Suprapubic skin (tissue), 4 donors: ENCODE results near the gene SOWAHA. TPM values are rescaled to one million over a fixed set of nuclear protein-coding genes. Genes with fewer than 3 reads are reported as not detected.
A peak's percentile ranks its signal among the peaks of the same experiment; 100 is the strongest.

ENCODE experiments used
- DNase-seq, 2 donors: peaks; one replicate each; pipeline ENCODE4 v3.0.0-alpha.2; 2019; ENCODE audit warnings: low spot score in 2 of 2
- H3K27ac ChIP-seq: fragments of 200-600 bp; sonication (generic); one replicate; pipeline ENCODE4 v1.5.1; 2019
- H3K27me3 ChIP-seq: fragments of 200-600 bp; sonication (generic); one replicate; pipeline ENCODE4 v1.5.1; 2019
- H3K36me3 ChIP-seq: fragments of 200-600 bp; sonication (generic); one replicate; pipeline ENCODE4 v1.5.1; 2019
- H3K4me1 ChIP-seq: fragments of 200-600 bp; sonication (generic); one replicate; pipeline ENCODE4 v1.5.1; 2019
- H3K4me3 ChIP-seq: fragments of 200-600 bp; sonication (generic); one replicate; pipeline ENCODE4 v1.5.1; 2019; ENCODE audit warnings: mild to moderate bottlenecking
- H3K9me3 ChIP-seq: fragments of 200-600 bp; sonication (generic); one replicate; pipeline ENCODE4 v1.5.1; 2019
- EP300 ChIP-seq: sonication (generic); formaldehyde crosslinking; IDR thresholded peaks from one replicate; pipeline ENCODE4 v1.6.1; 2017; ENCODE audit warnings: antibody characterized with exemption
- POLR2A ChIP-seq, 2 donors: fragments of 450-650 bp; IDR thresholded peaks; one replicate each; pipeline ENCODE4 v1.6.1; 2017; ENCODE audit warnings: antibody characterized with exemption in 2 of 2, mild to moderate bottlenecking in 2 of 2, moderate library complexity in 2 of 2
- POLR2AphosphoS5 ChIP-seq, 3 donors: sonication (generic); formaldehyde crosslinking; IDR thresholded peaks; one replicate each; pipeline ENCODE4 v1.6.1; 2017; ENCODE audit warnings: antibody characterized with exemption in 3 of 3
- WGBS: methylation state at CpG from one replicate; pipeline ENCODE4 v1.1.5; 2018; 5-methylcytosine and 5-hydroxymethylcytosine counted together
- total RNA-seq, 4 donors: library from RNA; depleted of rRNA; stranded (reverse); fragments of >200 nt; gene quantifications; one replicate each; pipeline ENCODE4 v1.1.0, GENCODE V29; 2016
- TF ChIP-seq, protein P1 (sequence below), 2 donors: fragments of 200-600 bp in 1 of 2; fragments of 450-650 bp in 1 of 2; sonication (generic) in 1 of 2; IDR thresholded peaks; one replicate each; pipeline ENCODE4 v1.5.1; 2016 to 2019; ENCODE audit warnings: antibody characterized with exemption in 2 of 2, mild to moderate bottlenecking in 1 of 2, moderate library complexity in 1 of 2

Gene SOWAHA
- total RNA-seq, 4 donors from 2014 or later = 0.23 to 0.93 (median 0.48) TPM; not detected in 1

DNA sequence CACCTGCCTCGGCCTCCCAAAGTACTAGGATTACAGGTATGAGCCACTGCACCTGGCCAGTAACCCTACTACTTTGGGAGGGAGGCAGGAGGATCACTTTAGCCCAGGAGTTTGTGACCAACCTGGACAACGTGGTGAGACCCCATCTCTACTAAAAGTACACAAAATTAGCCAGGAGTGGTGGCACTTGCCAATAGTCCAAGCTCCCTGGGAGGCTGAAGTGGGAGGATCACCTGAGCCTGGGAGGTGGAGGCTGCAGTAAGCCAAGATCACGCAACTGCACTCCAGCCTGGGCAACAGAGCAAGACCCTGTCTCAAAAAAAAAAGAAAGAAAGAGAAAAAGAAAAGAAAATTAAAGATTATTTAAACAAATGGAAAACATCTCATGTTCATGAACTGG, 42.9 kb downstream of the SOWAHA start:
- WGBS = 83% methylated on average over 3 of the region's 3 CpGs
- Histone ChIP-seq H3K27ac (no peak overlapping the region), H3K27me3 (no peaks in the 10 kb centered on the region), H3K4me3 (no peak overlapping the region), H3K4me1 (no peaks in the 10 kb centered on the region), H3K36me3 (no peaks in the 10 kb centered on the region), H3K9me3 (no peaks in the 10 kb centered on the region)
- no peak for DNase-seq
- TF ChIP-seq POLR2A (IDR thresholded peaks at IDR 0.05) (no peak), POLR2AphosphoS5 (IDR thresholded peaks at IDR 0.05) (no peak), EP300 (no peak)
- TF ChIP-seq, protein P1, sequence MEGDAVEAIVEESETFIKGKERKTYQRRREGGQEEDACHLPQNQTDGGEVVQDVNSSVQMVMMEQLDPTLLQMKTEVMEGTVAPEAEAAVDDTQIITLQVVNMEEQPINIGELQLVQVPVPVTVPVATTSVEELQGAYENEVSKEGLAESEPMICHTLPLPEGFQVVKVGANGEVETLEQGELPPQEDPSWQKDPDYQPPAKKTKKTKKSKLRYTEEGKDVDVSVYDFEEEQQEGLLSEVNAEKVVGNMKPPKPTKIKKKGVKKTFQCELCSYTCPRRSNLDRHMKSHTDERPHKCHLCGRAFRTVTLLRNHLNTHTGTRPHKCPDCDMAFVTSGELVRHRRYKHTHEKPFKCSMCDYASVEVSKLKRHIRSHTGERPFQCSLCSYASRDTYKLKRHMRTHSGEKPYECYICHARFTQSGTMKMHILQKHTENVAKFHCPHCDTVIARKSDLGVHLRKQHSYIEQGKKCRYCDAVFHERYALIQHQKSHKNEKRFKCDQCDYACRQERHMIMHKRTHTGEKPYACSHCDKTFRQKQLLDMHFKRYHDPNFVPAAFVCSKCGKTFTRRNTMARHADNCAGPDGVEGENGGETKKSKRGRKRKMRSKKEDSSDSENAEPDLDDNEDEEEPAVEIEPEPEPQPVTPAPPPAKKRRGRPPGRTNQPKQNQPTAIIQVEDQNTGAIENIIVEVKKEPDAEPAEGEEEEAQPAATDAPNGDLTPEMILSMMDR (IDR thresholded peaks at IDR 0.05) = no peak

DNA sequence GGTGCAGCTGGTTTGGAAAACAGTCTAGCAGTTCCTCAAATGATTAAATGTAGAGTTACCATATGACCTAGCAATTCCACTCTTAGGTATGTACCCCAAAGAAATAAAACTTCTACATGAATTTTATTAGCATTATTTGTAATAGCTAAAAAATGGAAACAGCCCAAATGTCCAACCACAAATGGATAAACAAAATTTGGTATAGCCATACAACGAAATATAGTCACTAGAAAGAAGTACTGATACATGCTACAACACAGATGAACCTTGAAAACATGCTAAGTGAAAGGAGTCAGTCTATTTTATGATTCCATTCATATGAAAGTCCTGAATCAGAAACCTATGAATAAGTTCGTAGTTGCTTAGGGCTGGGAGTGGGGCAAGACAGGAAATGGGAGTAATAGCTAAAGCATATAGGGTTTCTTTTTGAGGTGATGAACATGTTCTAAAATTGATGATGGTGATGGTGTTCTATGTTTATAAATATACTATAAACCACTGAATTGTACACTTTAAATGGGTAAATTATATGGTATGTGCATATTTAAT, 46.9 kb downstream of the SOWAHA start:
- Histone ChIP-seq H3K27me3 (no peaks in the 10 kb centered on the region), H3K4me3 (no peak overlapping the region), H3K9me3 (no peaks in the 10 kb centered on the region), H3K36me3 (no peaks in the 10 kb centered on the region), H3K27ac (no peak overlapping the region), H3K4me1 (no peaks in the 10 kb centered on the region)
- DNase-seq = no peak
- no peak for TF ChIP-seq POLR2A (IDR thresholded peaks at IDR 0.05)
- no peak for TF ChIP-seq POLR2AphosphoS5 (IDR thresholded peaks at IDR 0.05)
- TF ChIP-seq, protein P1 (IDR thresholded peaks at IDR 0.05) = no peak
- TF ChIP-seq EP300 = no peak
- WGBS = 84% methylated on average over 2 of the region's 2 CpGs

DNA sequence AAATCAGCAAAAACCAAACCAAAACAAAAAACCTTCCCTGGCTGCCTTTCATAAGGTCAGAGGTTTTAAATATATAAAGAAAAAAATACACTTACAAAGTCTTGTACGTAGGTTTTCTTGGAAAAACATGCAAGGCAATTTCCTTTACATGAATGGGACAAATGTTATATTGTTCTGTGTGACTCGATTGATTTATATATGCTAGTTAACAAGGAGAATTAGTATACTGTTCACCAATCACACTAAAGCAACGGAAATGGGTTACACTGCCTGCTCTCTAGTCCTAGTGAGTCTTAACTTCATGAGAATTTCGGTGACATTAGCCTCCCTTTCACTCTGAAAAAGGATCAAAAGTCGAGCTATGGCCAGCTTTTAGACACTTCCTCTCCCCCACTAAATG, 47.6 kb downstream of the SOWAHA start:
- DNase-seq = no peak
- Histone ChIP-seq H3K9me3 (no peaks in the 10 kb centered on the region), H3K36me3 (no peaks in the 10 kb centered on the region), H3K4me3 (no peak overlapping the region), H3K27ac (no peak overlapping the region), H3K4me1 (peaks cover 5% of the 10 kb centered on the region), H3K27me3 (no peaks in the 10 kb centered on the region)
- TF ChIP-seq POLR2A (IDR thresholded peaks at IDR 0.05) (no peak), POLR2AphosphoS5 (IDR thresholded peaks at IDR 0.05) (no peak)
- WGBS = 71% methylated on average over 5 of the region's 5 CpGs

DNA sequence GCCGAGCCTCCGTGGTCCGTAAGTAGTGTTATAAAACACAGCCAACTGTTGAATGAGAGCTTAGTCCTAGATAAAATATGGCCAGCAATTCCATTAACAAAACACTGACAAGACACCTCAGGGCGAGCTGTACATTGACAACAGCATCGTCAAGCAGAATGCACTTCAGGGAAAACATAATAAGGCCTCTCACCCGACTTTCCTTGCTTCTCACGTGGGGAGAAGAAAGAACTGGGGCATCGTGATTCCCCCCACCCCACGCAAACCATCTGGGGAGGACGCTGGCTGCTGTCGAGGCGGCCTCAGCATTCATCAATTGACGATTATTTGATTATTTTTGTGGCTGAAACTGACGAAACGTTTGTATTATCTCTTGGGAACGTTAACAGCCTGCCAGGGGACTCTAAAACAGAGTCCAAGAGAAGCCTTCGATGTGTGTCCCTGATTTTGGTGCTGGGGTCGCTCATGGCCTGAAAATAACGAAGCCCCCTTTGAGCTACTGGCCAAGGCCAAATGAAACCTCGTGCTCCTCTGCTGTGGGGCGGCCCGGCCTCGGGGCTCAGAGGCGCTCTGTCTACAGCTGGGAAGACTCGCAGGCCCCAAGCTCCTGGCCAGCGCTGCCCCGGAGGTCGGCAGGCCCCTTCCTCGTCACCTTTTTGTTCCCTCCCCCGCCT, 52.7 kb downstream of the SOWAHA start:
- TF ChIP-seq POLR2AphosphoS5 (IDR thresholded peaks at IDR 0.05) (no peak), POLR2A (IDR thresholded peaks at IDR 0.05) (no peak), EP300 (no peak)
- TF ChIP-seq, protein P1 (IDR thresholded peaks at IDR 0.05) = no peak
- 22% methylated on average over 30 of the region's 30 CpGs for WGBS

More for the DNA sequence above, 52.7 kb downstream of the SOWAHA start:
- no peak for DNase-seq
- peak overlapping the region; percentile 96 for H3K4me3 ChIP-seq
- H3K27ac ChIP-seq = peak overlapping the region; percentile 95
- H3K9me3 ChIP-seq = no peaks in the 10 kb centered on the region
- H3K4me1 ChIP-seq = peaks cover 25% of the 10 kb centered on the region
- peaks cover 24% of the 10 kb centered on the region for H3K36me3 ChIP-seq
- H3K27me3 ChIP-seq = no peaks in the 10 kb centered on the region

Other genes starting within 250 kb of the SOWAHA start
- 1 to 10 TPM in 1 of 4 donors, under 1 TPM in 1, not detected in 2; 0.80 to 1.4 TPM for gene IL13, start 155.1 kb upstream of the SOWAHA start, total RNA-seq
- gene IL4, start 139.3 kb upstream of the SOWAHA start, total RNA-seq = not detected
- 10 to 100 TPM in 1 of 4 donors, 1 to 10 TPM in 3; 2.6 to 15.0 (median 6.3) TPM for gene KIF3A, start 75.8 kb upstream of the SOWAHA start, total RNA-seq
- not detected for gene CCNI2, start 65.9 kb upstream of the SOWAHA start, total RNA-seq
- 10 to 100 TPM; 75.9 to 85.0 (median 80.8) TPM for gene SEPTIN8, start 36.1 kb upstream of the SOWAHA start, total RNA-seq
- 1 to 10 TPM in 3 of 4 donors, under 1 TPM in 1; 0.76 to 2.8 (median 2.3) TPM for gene SHROOM1, start 17.3 kb downstream of the SOWAHA start, total RNA-seq
- gene GDF9, start 53.2 kb downstream of the SOWAHA start, total RNA-seq = 1 to 10 TPM in 1 of 4 donors, under 1 TPM in 3; 0.47 to 4.8 (median 0.90) TPM
- gene UQCRQ, start 53.3 kb downstream of the SOWAHA start, total RNA-seq = 100 to 1,000 TPM; 124 to 243 (median 161) TPM
- 1 to 10 TPM in 2 of 4 donors, under 1 TPM in 2; 0.21 to 9.1 (median 1.7) TPM for gene LEAP2, start 60.4 kb downstream of the SOWAHA start, total RNA-seq
- gene AFF4, start 150.3 kb downstream of the SOWAHA start, total RNA-seq = 100 to 1,000 TPM in 1 of 4 donors, 10 to 100 TPM in 3; 55.8 to 107 (median 71.7) TPM
- 10 to 100 TPM; 10.1 to 22.0 (median 19.1) TPM for gene ZCCHC10, start 213.2 kb downstream of the SOWAHA start, total RNA-seq
- 10 to 100 TPM; 38.0 to 50.2 (median 47.3) TPM for gene HSPA4, start 238.7 kb downstream of the SOWAHA start, total RNA-seq